GM13976 (cell line): ENCODE results near the gene SLC15A1.
A peak's percentile ranks its signal among the peaks of the same experiment; 100 is the strongest.
"Not testable (repeated sequence)": the region's sequence is repeated elsewhere in the genome, so short reads cannot be mapped to it uniquely, and the experiment has no call there.

ENCODE experiments used
- DNase-seq: peaks from one replicate; pipeline ENCODE4 v3.0.0; 2012; ENCODE audit warnings: low spot score
- in situ Hi-C: fragments of 300-500 bp; cut with MboI; formaldehyde crosslinking; loops from one replicate; pipeline ENCODE4 v1.12.0; 2022; ENCODE audit warnings: low sequenced_read_pairs, mixed read lengths, inconsistent platforms; ENCODE audit not compliant: unreplicated experiment
- TF ChIP-seq, protein P1 (sequence below): IDR thresholded peaks from 2 replicates; pipeline ENCODE4 v1.5.1; 2012; ENCODE audit warnings: borderline replicate concordance, mild to moderate bottlenecking; ENCODE audit not compliant: insufficient read depth; ENCODE audit errors: extremely low read depth, missing control alignments, control extremely low read depth

SLC15A1 gene

DNA sequence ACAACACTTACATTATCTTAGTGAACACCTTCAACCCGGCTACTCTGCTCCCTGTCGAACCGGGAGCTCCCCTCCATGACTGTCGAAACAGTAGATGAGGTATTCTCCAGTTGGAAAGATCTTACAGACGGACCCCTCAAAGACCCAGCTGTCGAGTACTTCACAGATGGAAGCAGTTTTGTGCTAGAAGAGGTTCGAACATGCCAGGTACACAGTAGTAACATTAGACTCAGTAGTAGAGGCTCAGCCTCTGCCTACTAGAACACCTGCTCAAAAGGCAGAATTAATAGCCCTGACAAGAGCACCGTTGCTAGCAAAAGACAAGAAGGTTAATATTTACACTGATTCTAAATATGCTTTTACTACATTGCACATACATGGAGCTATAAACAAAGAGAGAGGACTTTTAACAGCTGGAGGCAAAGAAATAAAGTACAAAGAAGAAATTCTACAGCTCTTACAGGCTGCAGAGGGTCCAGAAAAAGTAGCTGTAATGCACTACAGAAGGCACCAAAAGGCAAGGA lies 13.6 kb upstream of the SLC15A1 start:
- no peak for DNase-seq
- in situ Hi-C loops: no loop called here
- TF ChIP-seq, protein P1, sequence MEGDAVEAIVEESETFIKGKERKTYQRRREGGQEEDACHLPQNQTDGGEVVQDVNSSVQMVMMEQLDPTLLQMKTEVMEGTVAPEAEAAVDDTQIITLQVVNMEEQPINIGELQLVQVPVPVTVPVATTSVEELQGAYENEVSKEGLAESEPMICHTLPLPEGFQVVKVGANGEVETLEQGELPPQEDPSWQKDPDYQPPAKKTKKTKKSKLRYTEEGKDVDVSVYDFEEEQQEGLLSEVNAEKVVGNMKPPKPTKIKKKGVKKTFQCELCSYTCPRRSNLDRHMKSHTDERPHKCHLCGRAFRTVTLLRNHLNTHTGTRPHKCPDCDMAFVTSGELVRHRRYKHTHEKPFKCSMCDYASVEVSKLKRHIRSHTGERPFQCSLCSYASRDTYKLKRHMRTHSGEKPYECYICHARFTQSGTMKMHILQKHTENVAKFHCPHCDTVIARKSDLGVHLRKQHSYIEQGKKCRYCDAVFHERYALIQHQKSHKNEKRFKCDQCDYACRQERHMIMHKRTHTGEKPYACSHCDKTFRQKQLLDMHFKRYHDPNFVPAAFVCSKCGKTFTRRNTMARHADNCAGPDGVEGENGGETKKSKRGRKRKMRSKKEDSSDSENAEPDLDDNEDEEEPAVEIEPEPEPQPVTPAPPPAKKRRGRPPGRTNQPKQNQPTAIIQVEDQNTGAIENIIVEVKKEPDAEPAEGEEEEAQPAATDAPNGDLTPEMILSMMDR: no peak

DNA sequence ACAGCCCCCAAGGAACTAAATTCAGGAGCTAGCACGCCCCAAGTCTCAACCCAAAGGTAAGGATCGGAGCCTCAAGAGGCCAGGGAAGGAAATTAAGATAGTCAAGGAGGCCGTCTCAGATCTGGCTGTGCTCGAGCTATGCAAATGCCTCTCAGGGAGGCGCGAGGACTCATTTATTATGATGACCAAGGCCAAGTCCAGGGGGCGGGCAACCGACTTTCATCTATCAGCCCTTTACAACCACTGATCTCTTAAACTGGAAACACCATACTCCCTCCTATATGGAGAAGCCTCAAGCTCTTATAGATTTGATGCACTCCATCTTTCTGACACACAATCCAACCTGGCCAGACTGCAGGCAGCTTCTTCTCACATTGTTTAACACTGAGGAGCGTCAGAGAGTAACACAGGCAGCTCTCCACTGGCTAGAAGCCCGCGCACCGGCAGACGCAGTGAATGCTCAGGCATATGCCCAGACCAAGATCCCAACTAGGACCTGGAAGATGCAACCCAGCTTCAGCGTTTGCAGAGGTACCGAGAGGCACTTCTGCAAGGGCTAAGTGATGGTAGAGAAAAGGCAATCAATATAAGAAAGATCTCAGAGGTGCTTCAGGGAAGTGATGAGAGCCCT lies 9.6 kb upstream of the SLC15A1 start:
- in situ Hi-C loops: no loop called here
- no peak for DNase-seq
- TF ChIP-seq, protein P1: no peak

DNA sequence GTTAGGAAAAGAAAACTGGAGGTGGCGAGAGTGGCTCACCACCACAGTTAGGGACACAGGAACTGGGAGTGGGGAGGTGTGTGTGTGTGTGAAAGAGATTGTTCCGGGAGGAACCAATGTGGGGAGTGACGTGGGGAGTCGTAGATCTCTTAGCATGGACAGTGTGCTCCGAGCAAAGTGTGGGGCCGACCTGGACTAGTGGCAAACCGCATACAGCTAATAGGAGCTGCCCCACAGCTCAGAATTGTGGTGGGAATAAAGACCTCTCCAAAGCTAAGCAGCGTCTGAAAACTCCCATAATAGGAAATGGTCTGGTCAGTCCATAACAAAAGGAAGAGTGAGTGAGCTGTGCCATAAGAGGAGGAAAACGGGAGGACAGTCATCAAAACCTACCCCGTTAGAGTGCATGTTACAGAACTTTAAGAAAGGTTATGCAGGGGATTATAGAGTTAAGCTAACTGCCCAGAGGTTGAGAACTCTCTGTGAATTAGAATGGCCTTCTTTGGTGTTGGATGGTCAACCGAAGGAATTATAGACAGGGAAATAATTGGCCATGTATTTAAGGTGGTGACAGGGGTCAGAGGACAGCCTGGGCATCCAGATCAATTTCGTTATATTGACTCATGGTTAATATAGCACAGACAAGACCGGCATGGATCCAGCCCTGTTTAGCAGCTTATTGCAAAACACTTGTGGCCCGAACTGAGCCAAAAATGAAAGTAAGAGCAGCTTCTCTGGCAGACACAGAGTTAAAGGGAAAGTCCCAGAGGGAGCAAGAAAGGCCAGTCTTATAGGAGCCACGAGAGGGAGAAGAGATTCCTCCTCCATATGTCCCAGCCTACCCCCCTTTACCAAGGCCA lies 8.9 kb upstream of the SLC15A1 start:
- peak; percentile 52 for DNase-seq
- TF ChIP-seq, protein P1: no peak
- in situ Hi-C loops: no loop called here

DNA sequence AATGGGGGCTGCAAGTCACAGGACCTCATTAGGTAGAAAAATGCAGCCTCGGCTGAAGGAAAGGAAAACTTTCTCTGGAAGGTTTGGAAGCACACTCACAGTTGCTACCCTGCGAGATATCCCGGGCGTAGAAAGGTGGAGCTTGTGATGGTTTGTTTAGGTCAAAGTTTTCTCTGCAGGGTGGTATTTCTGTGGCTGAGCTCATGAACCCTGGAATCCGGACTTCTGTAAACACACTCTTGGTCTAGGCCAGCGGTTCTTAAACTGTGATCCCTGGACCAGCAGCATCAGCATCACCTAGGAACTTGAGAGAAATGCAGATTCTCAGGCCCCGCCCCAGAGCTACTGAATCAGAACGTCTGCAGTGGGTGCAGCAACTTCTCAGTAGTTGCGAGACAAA lies 3.3 kb upstream of the SLC15A1 start:
- no peak for DNase-seq
- in situ Hi-C loops: no loop called here
- TF ChIP-seq, protein P1: no peak

DNA sequence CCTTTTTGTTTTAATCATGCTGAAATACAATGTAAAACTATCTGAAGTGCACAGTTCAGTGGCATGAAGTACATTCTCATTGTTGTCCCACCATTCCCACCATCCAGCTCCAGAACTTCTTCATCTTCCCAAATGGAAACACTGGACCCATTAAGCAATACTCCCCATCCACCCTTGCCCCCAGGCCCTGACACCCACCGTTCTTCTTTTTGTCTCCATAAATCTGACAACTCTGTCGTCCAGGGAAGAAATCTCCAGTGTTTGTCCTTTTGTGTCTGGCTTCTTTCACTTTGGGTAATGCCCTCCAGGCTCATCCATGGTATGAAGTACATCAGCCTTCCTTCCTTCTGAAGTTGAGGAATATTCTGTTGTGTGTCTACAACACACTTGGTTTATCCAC lies 2.6 kb upstream of the SLC15A1 start:
- in situ Hi-C loops: no loop called here
- DNase-seq: no peak
- TF ChIP-seq, protein P1: no peak

DNA sequence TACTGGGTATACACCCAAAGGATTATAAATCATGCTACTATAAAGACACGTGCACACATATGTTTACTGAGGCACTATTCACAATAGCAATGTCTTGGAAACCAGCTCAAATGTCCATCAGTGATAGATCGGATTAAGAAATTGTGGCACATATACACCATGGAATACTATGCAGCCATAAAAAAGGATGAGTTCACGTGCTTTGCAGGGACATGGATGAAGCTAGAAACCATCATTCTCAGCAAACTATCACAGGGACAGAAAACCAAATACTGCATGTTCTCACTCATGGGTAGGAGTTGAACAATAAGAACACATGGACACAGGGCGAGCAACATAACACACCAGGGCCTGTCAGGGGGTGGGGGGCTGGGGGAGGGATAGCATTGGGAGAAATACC lies 2.0 kb upstream of the SLC15A1 start:
- DNase-seq, in situ Hi-C loops: not testable (repeated sequence)
